ENCODE results near the gene ENPP7. TPM values are rescaled to one million over a fixed set of nuclear protein-coding genes. Genes with fewer than 3 reads are reported as not detected.

The ENPP7 gene
- total RNA-seq, 2 donors from 2014 or later = not detected

GRCh38 chr17:79781736-79782575 is 51.2 kb downstream of the ENPP7 start:
- no peak overlapping the region for H3K4me3 ChIP-seq
- ATAC-seq (ENCODE audit: insufficient number of reproducible peaks, low FRiP score, low read depth) (no peak), DNase-seq (ENCODE audit: low spot score) (no peak)
- H3K4me1 ChIP-seq (ENCODE audit: control insufficient read depth in 1 of 2, low read depth in 2 of 2) = peaks cover 7 to 14% of the 10 kb centered on the region in 2 donors
- peaks cover 15% of the 10 kb centered on the region for H3K27me3 ChIP-seq (replicated peaks; ENCODE audit: insufficient read depth)
- TF ChIP-seq CTCF (IDR thresholded peaks at IDR 0.05) = no peak
- no peaks in the 10 kb centered on the region for H3K36me3 ChIP-seq
- no peaks in the 10 kb centered on the region for H3K9me3 ChIP-seq
- no peak overlapping the region for H3K27ac ChIP-seq

- Histone ChIP-seq H3K27me3 (replicated peaks; ENCODE audit: insufficient read depth) (peaks cover 8% of the 10 kb centered on the region), H3K9me3 (no peaks in the 10 kb centered on the region), H3K4me3 (no peak overlapping the region), H3K27ac (no peak overlapping the region), H3K36me3 (no peaks in the 10 kb centered on the region), H3K4me1 (ENCODE audit: control insufficient read depth in 1 of 2, low read depth in 2 of 2) (no peaks in the 10 kb centered on the region)
- no peak for TF ChIP-seq CTCF (IDR thresholded peaks at IDR 0.05)
- DNase-seq (ENCODE audit: low spot score) = no peak
- no peak for ATAC-seq (ENCODE audit: insufficient number of reproducible peaks, low FRiP score, low read depth)
Measured at GRCh38 chr17:79783891-79784290, 53.1 kb downstream of the ENPP7 start.

- ATAC-seq (ENCODE audit: insufficient number of reproducible peaks, low FRiP score, low read depth) (no peak), DNase-seq (ENCODE audit: low spot score) (no peak)
- Histone ChIP-seq H3K4me3 (no peak overlapping the region), H3K36me3 (no peaks in the 10 kb centered on the region), H3K27me3 (replicated peaks; ENCODE audit: insufficient read depth) (peaks cover 9% of the 10 kb centered on the region), H3K4me1 (ENCODE audit: control insufficient read depth in 1 of 2, low read depth in 2 of 2) (no peaks in the 10 kb centered on the region), H3K9me3 (no peaks in the 10 kb centered on the region), H3K27ac (no peak overlapping the region)
- TF ChIP-seq CTCF (IDR thresholded peaks at IDR 0.05) = no peak
Measured at GRCh38 chr17:79784353-79785016, 53.7 kb downstream of the ENPP7 start.

GRCh38 chr17:79785017-79785899 is 54.5 kb downstream of the ENPP7 start:
- H3K9me3 ChIP-seq = no peaks in the 10 kb centered on the region
- no peaks in the 10 kb centered on the region for H3K36me3 ChIP-seq
- peaks cover 13% of the 10 kb centered on the region for H3K27me3 ChIP-seq (replicated peaks; ENCODE audit: insufficient read depth)
- TF ChIP-seq CTCF (IDR thresholded peaks at IDR 0.05) = no peak
- H3K4me1 ChIP-seq (ENCODE audit: control insufficient read depth in 1 of 2, low read depth in 2 of 2) = peaks cover 3 to 4% of the 10 kb centered on the region in 2 donors
- no peak for DNase-seq (ENCODE audit: low spot score)
- no peak overlapping the region for H3K27ac ChIP-seq
- no peak for ATAC-seq (ENCODE audit: insufficient number of reproducible peaks, low FRiP score, low read depth)
- H3K4me3 ChIP-seq = no peak overlapping the region

Data from thoracic aorta (tissue), 2 donors.